Stimulated activated CD4-positive, alpha-beta T cell treated with anti-CD3 and anti-CD28 coated beads, Interleukin-15, amount 100 ng/mL, for 24 hours (primary cell): ENCODE results near the gene CHRNA9.

Source experiments
- DNase-seq: peaks from one replicate; pipeline ENCODE4 v3.0.0-alpha.2; 2020

CHRNA9 gene

GRCh38 chr4:40309250-40309774 is 25.8 kb upstream of the CHRNA9 start:
- DNase-seq: peak; percentile 95

GRCh38 chr4:40310225-40310624 is 24.9 kb upstream of the CHRNA9 start:
- DNase-seq: no peak

- no peak for DNase-seq
Observed at GRCh38 chr4:40311811-40312346, 23.3 kb upstream of the CHRNA9 start.

GRCh38 chr4:40314951-40315350 is 20.2 kb upstream of the CHRNA9 start:
- DNase-seq: no peak

- DNase-seq: peak; percentile 51
Observed at GRCh38 chr4:40316333-40316781, 18.8 kb upstream of the CHRNA9 start.

GRCh38 chr4:40316782-40317635 is 18.1 kb upstream of the CHRNA9 start:
- peak; percentile 68 for DNase-seq

- no peak for DNase-seq
Observed at GRCh38 chr4:40317916-40318658, 17.0 kb upstream of the CHRNA9 start.

- DNase-seq: no peak
Observed at GRCh38 chr4:40321574-40322275, 13.4 kb upstream of the CHRNA9 start.

- DNase-seq: no peak
Observed at GRCh38 chr4:40322811-40323210, 12.3 kb upstream of the CHRNA9 start.

- DNase-seq: no peak
Observed at GRCh38 chr4:40323866-40324265, 11.3 kb upstream of the CHRNA9 start.

GRCh38 chr4:40325406-40326019 is 9.6 kb upstream of the CHRNA9 start:
- peak; percentile 70 for DNase-seq

- DNase-seq: no peak
Observed at GRCh38 chr4:40327340-40327739, 7.8 kb upstream of the CHRNA9 start.

GRCh38 chr4:40328383-40328782 is 6.8 kb upstream of the CHRNA9 start:
- no peak for DNase-seq

- no peak for DNase-seq
Observed at GRCh38 chr4:40329805-40330204, 5.3 kb upstream of the CHRNA9 start.

- DNase-seq: no peak
Observed at GRCh38 chr4:40330536-40330935, 4.6 kb upstream of the CHRNA9 start.

GRCh38 chr4:40331101-40331745 is 3.9 kb upstream of the CHRNA9 start:
- DNase-seq: no peak

GRCh38 chr4:40331961-40332360 is 3.2 kb upstream of the CHRNA9 start:
- no peak for DNase-seq

GRCh38 chr4:40333921-40334352 is 1.2 kb upstream of the CHRNA9 start:
- DNase-seq: no peak

- no peak for DNase-seq
Observed at GRCh38 chr4:40335525-40335894, 377 bp downstream of the CHRNA9 start.

GRCh38 chr4:40337051-40337450 is 1.9 kb downstream of the CHRNA9 start:
- no peak for DNase-seq

GRCh38 chr4:40337523-40337922 is 2.4 kb downstream of the CHRNA9 start:
- no peak for DNase-seq

GRCh38 chr4:40340030-40340429 is 4.9 kb downstream of the CHRNA9 start:
- no peak for DNase-seq
